Activated CD8-positive, alpha-beta memory T cell treated with anti-CD3 and anti-CD28 coated beads for 1 hour (primary cell): ENCODE data around the gene LRRK2.
"Not testable (repeated sequence)": the region's sequence is repeated elsewhere in the genome, so short reads cannot be mapped to it uniquely, and the experiment has no call there.

ENCODE experiments used
- DNase-seq, 2 donors: peaks; one replicate each; pipeline ENCODE4 v3.0.0-alpha.2; 2020; ENCODE audit warnings: low read depth in 1 of 2; ENCODE audit errors: extremely low read depth in 1 of 2

LRRK2 gene

DNA sequence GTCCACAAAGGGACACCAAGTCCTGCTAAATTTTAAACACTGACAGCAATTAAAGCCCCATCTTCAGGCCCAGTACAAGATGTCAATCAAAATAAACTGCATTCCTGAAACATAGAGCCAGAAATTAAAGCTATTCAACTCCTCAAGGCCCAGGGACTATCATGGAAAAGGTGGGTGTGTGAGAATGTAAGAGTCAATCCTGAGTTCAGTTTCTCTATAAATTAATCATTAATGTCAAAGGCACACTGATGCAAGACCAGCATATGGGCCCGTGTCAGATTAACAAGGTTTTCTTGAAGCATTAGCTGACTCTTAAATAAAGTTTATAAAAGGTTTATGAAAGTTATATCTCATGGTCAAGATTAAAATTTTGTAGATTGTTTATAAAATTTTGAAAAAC, 13.6 kb upstream of the LRRK2 start:
- DNase-seq: not testable (repeated sequence)

- no peak for DNase-seq
These were observed 12.2 kb upstream of the LRRK2 start for GRCh38 chr12:40212566-40212965.

- DNase-seq: no peak
These were observed 8.8 kb upstream of the LRRK2 start for GRCh38 chr12:40215982-40216381.

DNA sequence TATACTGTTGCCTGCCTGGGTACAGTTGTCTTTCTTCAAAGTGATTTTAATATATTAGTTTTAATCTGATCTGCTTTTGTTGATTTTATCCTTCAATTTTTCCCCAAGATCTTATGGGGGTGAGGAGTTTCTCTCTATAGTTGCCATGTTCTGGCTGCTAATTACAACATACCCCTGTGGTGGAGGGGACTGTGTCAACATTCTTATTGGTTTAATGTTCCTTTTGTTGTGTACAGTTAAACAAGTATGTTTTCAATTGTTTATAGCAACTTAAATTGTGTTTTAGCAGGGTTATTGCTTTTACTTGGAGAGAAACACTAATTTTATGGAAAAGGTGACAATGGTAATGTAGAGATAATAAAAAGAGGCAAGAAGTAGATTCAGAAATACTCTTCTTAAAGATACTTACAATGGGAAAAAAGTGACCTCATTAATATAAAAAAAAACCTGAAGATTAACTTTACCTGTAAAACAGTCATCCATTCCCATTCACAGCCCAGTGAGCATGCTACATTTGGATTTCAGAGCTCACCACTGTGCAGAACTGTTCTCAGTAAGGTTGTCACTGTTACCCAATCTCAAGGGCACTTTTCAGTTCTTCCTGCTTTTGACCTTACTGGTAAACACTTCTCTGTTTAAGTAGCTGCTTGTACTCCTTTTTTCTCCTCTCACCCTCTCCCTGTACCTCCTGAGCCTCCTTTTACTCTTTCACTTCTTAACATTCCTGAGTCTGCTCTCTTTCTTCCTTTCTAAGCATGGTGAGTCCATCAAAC, 8.1 kb upstream of the LRRK2 start:
- DNase-seq: no peak

GRCh38 chr12:40219760-40220159, 5.0 kb upstream of the LRRK2 start:
- no peak for DNase-seq

DNA sequence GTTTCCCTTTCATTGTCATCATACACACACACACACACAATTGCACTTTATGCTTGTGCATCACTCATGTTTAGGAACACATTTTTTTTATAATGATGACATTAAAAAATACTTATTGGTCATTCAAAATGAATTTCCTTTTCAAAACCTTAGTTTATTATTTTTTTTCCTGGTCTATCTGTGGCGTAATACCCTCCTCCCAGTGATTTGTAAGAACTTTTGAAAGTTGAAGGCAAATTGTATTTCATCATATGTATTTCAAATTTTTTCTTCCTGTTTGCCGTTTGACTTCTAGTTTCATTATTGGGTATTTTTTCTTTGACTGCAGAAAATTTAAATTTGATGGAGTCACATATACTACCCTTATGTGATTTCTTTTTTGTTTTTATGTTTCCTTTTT, 2.5 kb upstream of the LRRK2 start:
- no peak for DNase-seq

GRCh38 chr12:40223646-40224045, 1.2 kb upstream of the LRRK2 start:
- no peak for DNase-seq

DNA sequence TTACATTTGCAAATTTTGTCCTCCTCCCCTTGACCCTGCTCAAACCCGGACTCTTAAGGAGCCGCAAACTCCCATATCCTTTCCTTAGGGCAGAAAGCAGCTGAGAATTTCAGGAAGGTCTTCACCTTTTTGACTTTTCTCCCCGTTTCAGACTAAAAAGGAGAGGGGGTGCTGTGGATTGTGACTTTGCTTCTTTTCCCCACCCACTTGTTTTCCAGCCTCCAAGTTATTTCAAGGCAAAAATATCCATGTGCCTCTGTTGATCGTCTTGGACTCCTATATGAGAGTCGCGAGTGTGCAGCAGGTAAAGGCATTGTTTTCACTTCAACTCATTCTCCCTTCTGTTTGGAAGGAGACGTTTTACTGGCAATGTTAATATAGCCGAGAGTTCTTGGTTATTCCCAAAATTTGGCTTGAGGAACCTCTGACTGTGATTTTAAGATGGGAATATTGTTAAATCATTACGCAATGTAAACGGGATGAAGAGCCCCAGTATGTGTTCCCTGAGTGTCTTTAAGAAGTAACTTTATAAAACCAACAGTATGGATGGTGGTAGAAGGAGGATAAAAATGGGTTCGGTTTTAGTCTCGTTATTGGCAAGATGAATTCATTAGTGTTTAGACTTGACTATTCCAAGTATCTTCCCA, 663 bp downstream of the LRRK2 start:
- no peak for DNase-seq

DNA sequence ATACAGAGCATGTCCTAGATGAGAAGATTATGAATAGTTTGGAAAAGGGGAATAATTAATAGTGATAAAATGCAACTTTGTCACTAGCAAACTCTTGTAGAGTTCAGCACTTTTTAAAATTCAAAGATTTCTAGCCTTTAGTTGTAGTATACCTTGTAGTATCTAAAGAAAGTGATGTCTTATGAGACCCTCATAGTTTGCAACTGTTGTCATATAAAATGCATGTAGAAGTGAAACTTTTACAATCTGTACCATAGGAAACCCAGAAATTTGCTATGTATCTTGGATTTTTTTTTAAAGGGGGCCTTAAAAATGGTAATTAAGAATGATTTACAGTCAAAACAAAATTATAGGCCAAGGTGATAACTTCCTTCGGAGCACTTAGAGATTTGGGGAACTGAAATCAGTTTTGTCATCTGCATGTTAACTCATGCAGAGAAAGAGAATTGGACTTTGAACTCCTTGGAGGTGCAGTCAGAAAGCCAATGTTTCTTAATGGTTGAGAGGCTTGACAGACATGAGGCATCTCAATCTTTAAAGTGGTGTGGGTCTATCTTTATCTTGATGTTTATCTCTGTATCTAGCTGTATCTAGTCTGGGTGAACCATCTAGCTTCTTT, 1.3 kb downstream of the LRRK2 start:
- DNase-seq: no peak

GRCh38 chr12:40226705-40227104, 1.9 kb downstream of the LRRK2 start:
- no peak for DNase-seq

DNA sequence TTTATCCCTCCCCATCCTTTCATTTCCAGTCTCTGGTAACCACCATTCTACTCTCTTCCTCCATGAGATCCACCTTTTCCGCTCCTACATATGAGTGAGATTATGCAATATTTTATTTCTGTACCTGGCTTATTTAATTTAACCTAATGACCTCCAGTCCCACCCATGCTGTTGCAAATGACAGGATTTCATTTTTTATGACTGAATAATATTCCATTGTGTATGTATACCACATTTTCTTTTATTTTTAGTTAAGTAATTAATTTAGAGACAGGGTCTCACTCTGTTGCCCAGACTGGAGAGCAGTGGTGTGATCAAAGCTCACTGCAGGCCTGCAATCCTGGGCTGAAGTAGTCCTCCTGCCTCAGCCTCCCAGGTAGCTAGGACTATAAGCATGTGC, 2.6 kb downstream of the LRRK2 start:
- DNase-seq: no peak

GRCh38 chr12:40228727-40229126, 3.9 kb downstream of the LRRK2 start:
- DNase-seq: no peak

DNA sequence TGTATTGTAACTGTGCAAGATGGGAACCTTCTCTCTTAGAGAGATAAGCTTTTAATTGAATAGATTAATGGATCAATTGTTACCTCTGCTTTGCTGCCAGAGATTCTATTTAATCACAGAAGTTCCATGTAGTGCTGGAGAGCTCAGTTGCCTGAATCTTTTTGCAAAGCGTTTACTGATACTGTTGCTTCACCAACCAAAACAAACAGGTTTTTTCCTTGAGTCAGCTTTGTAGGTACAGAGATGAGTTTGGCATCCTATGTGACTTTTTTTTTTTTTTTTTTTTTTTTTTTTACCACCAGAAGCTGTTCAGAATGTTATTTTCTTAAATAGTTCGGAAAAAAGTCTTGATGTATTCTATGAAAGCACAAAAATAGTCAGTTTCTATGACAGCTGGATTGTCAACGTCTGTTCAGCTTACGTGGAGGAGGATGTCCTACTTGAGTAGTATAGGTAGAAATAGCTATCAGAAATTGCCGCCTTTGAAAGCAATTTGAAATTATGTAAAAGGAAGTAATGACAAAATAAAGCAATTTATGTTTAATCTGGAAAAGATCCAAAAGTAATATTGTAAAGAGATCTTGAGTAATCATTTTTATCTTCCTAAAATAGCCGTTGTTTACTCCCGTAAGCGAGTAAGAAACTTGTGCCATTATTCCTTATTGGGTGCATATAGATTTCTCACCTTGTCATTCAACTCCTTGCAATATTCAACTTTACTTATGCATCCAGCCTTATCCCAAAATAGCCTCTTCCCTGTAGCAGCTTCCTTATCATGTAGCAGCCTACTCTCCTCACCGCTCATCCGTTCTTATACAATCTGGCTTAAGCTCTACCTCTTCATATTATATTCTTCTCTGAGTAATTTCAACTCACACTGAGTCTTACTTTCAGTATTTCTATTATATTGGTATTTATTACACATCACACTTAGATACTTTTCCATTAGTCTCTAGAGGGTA, 5.2 kb downstream of the LRRK2 start:
- DNase-seq: no peak

DNA sequence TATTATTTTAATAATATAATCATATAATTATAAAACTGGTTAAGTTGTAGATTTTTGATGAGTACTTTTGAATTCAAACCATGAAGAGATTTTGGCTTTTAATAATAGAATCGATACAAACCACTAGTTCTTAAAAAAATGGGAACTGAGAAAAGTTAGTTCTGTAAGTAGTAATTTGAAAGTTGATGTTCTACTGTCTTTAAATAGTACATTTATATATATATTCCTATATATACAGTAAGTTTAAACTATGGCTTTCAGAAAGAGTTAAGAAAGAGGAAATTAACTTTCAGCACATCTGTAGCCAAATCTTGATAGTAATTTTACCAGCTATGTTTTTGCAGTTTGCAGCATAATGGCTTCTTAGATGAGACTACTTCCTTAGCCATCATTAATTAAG, 7.8 kb downstream of the LRRK2 start:
- DNase-seq: no peak

GRCh38 chr12:40233741-40234367, 9.1 kb downstream of the LRRK2 start:
- DNase-seq: no peak

- DNase-seq: no peak
These were observed 11.6 kb downstream of the LRRK2 start for GRCh38 chr12:40236357-40236850.

DNA sequence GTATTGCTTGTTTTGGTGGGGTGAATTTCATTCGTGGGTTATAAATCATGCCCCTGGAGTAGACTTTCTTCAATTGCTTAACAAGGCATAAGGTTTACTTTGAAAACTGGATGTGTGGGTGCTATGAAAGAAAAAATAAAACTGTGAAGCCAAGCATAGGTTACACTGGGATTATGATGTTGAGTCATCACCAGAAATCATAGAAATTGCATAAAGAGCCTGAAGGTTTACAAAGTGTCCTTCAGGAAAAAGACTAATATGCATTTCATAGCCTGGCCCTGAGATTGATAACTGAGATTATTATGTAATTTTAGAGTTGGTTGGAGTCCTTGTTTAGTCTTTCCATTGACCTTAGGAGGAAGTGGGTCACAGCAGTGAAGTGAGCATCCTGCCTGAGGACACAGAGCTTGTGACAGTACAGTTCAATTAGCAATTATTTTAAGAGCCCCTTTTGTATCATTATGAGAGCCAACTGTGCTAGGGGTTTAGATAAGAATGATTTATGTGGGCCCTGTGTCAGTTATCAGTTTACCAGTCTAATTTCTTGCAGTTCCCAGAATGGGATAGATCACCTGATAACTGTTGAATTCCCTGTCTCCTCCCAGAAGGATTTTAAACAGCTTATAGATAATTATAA, 13.6 kb downstream of the LRRK2 start:
- no peak for DNase-seq

GRCh38 chr12:40238979-40239378, 14.2 kb downstream of the LRRK2 start:
- no peak for DNase-seq

DNA sequence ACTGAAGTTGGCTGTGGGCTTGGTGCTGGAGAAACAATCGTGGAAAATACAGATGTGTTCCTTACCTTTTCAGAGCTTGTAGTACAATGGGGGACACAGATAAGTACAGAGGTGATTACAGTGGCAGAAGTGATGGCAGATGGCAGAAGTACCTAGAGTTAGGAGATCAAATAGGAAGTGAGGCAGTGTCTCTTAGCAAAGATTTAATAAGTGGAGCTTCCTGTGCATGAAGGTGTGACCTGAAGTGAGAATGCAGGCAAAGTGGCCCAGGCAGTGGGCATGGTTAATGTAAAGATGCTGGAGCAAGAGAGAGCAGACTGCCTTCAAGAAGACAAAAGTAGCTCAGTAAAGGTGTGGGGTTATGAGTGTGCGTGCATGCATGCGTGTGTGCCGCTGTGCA, 16.0 kb downstream of the LRRK2 start:
- DNase-seq: no peak

GRCh38 chr12:40241741-40242140, 16.9 kb downstream of the LRRK2 start:
- no peak for DNase-seq
